Heart left ventricle (tissue), 13 donors: ENCODE data around the gene IL11RA.

Experiments used
- CTCF ChIP-seq, 12 donors: fragments of 200-600 bp; sonication (generic) in 4 of 12; IDR thresholded peaks; one replicate each; pipeline versions ENCODE4 v1.5.0 to v1.8.0; 2018 to 2022; ENCODE audit warnings: antibody characterized with exemption in 12 of 12, mild to moderate bottlenecking in 5 of 12
- POLR2A ChIP-seq, 2 donors: fragments of 450-650 bp; IDR thresholded peaks; one replicate each; pipeline ENCODE4 v1.6.1; 2017; ENCODE audit warnings: antibody characterized with exemption in 2 of 2, mild to moderate bottlenecking in 2 of 2, moderate library complexity in 2 of 2
- donor health status: ischemic (EF 13 %, LVEDD 7.1; RV severe dilation, severe dysfunction).
- donor health status: DM: no; HTN: yes; CAD: no.
- donor health status: DM: no; HTN: no; CAD: no.
- donor health status: ischemic (EF 25% LVEDD 6.9; RV normal size, moderate dysfunction).
- donor health status: ischemic (EF 25% LVEDD 5.7; RV mildly dilated, moderate dysfunction).
- donor health status: ischemic (EF 35%, LVEDD 5.7; RV mildly dilated, moderate dysfunction).
- donor health status: nonischemic (EF 11% LVEDD 7.7; RV severe dilation, severe dysfunction).
- donor health status: DM: yes; HTN: yes; CAD: no.
- donor health status: PGD.
- donor health status: ischemic (EF 29% LVEDD 5.4; RV normal size, mild dysfunction).
- donor health status: nonischemic (EF 23%, LVEDD 6.1; RV moderate dilation, normal function).

- no peak for TF ChIP-seq CTCF (IDR thresholded peaks at IDR 0.05)
- TF ChIP-seq POLR2A (IDR thresholded peaks at IDR 0.05) = no peak
These were observed 7.1 kb upstream of the IL11RA start for GRCh38 chr9:34644766-34645314.
